ENCODE measurements around the gene TUBB2A.
"Not testable (repeated sequence)": the region's sequence is repeated elsewhere in the genome, so short reads cannot be mapped to it uniquely, and the experiment has no call there.

Gene TUBB2A

DNA sequence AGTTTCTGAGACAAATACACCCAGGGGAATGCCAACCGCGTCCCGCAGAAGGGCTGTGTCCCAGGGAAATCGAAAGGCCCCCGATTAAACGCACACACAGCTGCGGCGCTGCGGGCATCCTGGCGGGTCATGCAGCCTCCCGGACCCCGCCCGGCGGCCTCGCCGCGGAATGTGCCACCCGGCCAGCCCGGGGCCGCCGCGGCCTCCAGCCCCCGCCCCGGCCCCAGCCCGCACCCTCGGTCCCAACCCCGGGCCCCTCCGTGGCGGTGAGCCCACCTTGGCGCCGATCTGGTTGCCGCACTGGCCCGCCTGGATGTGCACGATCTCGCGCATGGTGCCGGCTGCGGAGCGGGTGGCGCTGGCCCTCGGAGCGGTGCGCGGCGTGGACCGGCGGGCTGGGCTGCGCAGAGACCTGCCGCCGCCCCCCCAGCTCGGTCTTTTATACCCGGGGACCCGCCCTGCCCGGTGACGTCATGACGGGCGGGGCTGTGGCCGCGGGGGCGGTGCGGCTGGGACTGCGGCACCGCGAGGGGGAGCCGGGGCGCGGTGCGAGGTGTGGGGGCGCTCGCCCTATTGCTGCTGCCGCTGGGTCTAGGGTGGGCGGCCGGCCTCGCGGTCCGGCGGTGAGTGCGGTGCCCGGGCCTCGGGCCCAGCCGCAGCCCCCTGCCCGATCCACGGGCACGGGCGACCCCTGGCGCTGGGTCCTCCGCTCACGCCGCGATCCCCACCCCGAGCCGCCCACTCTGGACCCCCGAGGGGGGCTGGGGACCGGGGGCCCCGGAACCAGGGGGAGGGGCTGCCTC lies at the start of gene TUBB2A:
Gene TUBB2A, minus strand, starts transcription at position 414 of the 803 bp plus-strand sequence. Its CDS starts 81 bp downstream, at position 333.
- H3K36me3 ChIP-seq (ENCODE audit: control insufficient read depth in 1 of 2, insufficient read depth in 2 of 2, low read length in 2 of 2), result peaks cover 0 to 14% of the 10 kb centered on the region in 2 donors
- H3K27ac ChIP-seq (ENCODE audit: low read depth, low read length), result peak within 1 kb of the TSS; percentile 88
- H3K4me3 ChIP-seq (ENCODE audit: low read depth in 1 of 2, low read length in 2 of 2), result peak within 1 kb of the TSS; percentile 72 to 79
- peaks cover 13 to 21% of the 10 kb centered on the region in 2 donors for H3K4me1 ChIP-seq (ENCODE audit: control insufficient read depth in 1 of 2, insufficient read depth in 2 of 2, low read length in 2 of 2)
- H3K27me3 ChIP-seq (ENCODE audit: control insufficient read depth in 1 of 2, insufficient read depth in 2 of 2, low read length in 2 of 2), result no peaks in the 10 kb centered on the region
- no peaks in the 10 kb centered on the region for H3K9me3 ChIP-seq (ENCODE audit: control insufficient read depth in 1 of 2, low read length in 2 of 2)
- H3K9ac ChIP-seq (ENCODE audit: low read depth in 1 of 2, low read length in 2 of 2), result peak within 1 kb of the TSS; percentile 81 to 98

DNA sequence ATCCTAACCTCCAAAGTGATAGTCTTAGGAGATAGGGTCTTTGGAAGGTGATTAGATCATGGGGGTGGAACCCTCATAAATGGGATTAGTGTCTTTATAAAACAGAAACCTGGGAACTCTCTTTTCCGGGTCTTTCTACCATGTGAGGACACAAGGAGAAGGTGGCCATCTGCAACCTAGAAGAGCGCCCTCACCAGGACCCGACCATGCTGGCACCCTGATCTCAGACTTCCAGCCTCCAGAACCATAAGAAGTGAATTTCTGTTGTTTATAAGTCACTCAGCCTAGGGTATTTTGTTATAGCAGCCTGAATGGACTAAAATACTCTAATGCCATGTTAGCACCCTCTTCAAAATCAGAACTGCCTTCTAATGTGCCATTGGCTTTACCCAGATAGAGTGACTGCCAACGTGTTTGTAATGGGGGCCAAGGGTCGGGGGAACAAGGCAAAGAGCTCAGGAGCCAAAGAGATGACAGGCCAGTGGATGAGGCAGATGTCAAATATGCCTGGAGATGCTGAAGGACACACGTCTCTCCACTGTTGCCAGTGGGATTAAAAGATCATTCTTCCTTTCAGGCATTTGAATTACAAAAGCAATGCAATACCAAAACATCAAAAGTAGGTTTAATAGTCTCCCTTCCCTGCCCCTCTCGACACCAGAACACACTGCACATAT lies 49.1 kb upstream of the TUBB2A start:
- Histone ChIP-seq H3K27me3 (ENCODE audit: control insufficient read depth in 1 of 2, insufficient read depth in 2 of 2, low read length in 2 of 2) (peaks cover 4 to 5% of the 10 kb centered on the region in 2 donors), H3K27ac (ENCODE audit: low read depth, low read length) (no peak overlapping the region), H3K9ac (ENCODE audit: low read depth in 1 of 2, low read length in 2 of 2) (no peak overlapping the region)

DNA sequence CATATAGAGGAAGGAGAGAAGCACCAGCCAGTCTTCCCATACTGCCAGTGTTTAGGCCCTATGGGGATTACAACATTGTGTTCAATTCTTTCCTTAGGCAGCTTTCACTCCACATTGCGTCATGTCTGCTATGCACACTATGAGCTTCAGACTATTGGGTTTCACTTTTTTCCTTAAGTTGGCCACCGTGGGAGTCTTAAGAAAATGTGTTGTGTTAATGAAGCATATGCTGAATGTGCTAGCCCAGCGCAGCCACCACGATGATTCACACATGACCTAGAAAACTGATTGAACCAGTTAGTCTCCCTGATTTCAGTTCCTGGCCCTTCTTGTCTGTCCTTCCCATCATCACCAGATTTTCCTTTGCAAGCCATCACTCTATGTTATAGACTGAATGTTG lies 48.6 kb upstream of the TUBB2A start:
- peaks cover 3 to 5% of the 10 kb centered on the region in 2 donors for H3K4me1 ChIP-seq (ENCODE audit: control insufficient read depth in 1 of 2, insufficient read depth in 2 of 2, low read length in 2 of 2)
- peaks cover 4 to 5% of the 10 kb centered on the region in 2 donors for H3K27me3 ChIP-seq (ENCODE audit: control insufficient read depth in 1 of 2, insufficient read depth in 2 of 2, low read length in 2 of 2)
- H3K27ac ChIP-seq (ENCODE audit: low read depth, low read length), result no peak overlapping the region
- no peaks in the 10 kb centered on the region for H3K36me3 ChIP-seq (ENCODE audit: control insufficient read depth in 1 of 2, insufficient read depth in 2 of 2, low read length in 2 of 2)
- H3K4me3 ChIP-seq (ENCODE audit: low read depth in 1 of 2, low read length in 2 of 2), result no peak overlapping the region
- no peak overlapping the region for H3K9ac ChIP-seq (ENCODE audit: low read depth in 1 of 2, low read length in 2 of 2)
- H3K9me3 ChIP-seq (ENCODE audit: control insufficient read depth in 1 of 2, low read length in 2 of 2), result no peaks in the 10 kb centered on the region

More for the DNA sequence above, 49.1 kb upstream of the TUBB2A start:
- H3K9me3 ChIP-seq (ENCODE audit: control insufficient read depth in 1 of 2, low read length in 2 of 2), result no peaks in the 10 kb centered on the region
- H3K4me1 ChIP-seq (ENCODE audit: control insufficient read depth in 1 of 2, insufficient read depth in 2 of 2, low read length in 2 of 2), result peaks cover 3 to 5% of the 10 kb centered on the region in 2 donors
- no peak overlapping the region for H3K4me3 ChIP-seq (ENCODE audit: low read depth in 1 of 2, low read length in 2 of 2)
- no peaks in the 10 kb centered on the region for H3K36me3 ChIP-seq (ENCODE audit: control insufficient read depth in 1 of 2, insufficient read depth in 2 of 2, low read length in 2 of 2)

DNA sequence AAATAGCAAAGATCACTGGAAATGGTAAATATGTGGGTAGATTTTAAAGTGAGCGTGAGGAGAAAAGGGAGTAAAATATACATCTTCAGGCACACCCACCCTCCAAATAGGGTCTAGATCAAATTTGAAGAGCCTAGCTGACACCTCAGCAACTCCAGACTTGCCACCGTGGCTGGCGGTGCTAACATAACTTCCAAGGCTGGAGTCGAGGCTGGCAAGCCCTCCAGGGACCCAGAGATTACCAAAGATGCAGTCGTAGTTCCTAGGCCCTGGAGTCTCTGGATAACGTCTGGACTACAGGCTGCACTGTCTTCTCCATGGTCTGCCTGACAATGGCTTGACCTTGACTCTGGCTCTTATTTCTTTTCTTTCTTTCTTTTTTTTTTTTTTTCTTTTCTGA lies 47.6 kb upstream of the TUBB2A start:
- Histone ChIP-seq H3K27me3 (ENCODE audit: control insufficient read depth in 1 of 2, insufficient read depth in 2 of 2, low read length in 2 of 2) (peaks cover 4 to 5% of the 10 kb centered on the region in 2 donors), H3K4me1 (ENCODE audit: control insufficient read depth in 1 of 2, insufficient read depth in 2 of 2, low read length in 2 of 2) (peaks cover 3 to 5% of the 10 kb centered on the region in 2 donors), H3K36me3 (ENCODE audit: control insufficient read depth in 1 of 2, insufficient read depth in 2 of 2, low read length in 2 of 2) (no peaks in the 10 kb centered on the region), H3K4me3 (ENCODE audit: low read depth in 1 of 2, low read length in 2 of 2) (no peak overlapping the region), H3K9me3 (ENCODE audit: control insufficient read depth in 1 of 2, low read length in 2 of 2) (no peaks in the 10 kb centered on the region), H3K27ac (ENCODE audit: low read depth, low read length) (no peak overlapping the region), H3K9ac (ENCODE audit: low read depth in 1 of 2, low read length in 2 of 2) (no peak overlapping the region)

DNA sequence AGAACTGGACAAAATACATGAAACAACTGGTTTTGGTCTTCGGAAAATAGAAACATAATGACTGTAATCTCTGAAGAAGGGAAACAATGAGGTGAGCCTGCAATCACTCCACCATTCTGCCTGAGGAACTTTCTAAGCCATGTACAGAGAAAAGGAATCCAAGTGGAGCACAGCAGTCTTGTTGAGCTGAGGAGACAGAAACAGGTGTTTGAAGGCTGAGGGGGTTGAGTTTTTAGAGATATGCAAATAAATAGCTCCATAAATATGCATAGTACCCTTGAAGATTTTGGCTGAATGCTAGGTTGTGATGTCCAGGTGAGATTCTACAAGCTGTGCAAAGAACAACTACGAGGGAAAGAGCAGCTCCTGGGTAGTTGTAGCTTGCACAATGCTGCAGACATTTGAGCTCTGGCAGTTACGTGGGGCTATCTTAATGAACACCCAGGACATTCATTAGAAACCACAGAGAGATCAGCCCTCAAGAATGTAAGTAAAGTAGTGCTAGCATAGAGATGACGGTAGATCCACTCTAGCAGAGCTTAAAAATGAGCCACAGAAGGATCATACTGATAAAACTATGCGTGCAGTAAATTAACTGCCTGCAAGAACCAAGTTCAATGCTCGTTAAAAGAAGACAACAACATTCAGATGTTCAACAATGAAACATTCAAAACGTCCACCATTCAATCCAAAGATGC lies 45.8 kb upstream of the TUBB2A start:
- Histone ChIP-seq H3K4me3 (ENCODE audit: low read depth in 1 of 2, low read length in 2 of 2) (no peak overlapping the region), H3K27ac (ENCODE audit: low read depth, low read length) (no peak overlapping the region), H3K36me3 (ENCODE audit: control insufficient read depth in 1 of 2, insufficient read depth in 2 of 2, low read length in 2 of 2) (no peaks in the 10 kb centered on the region), H3K9me3 (ENCODE audit: control insufficient read depth in 1 of 2, low read length in 2 of 2) (no peaks in the 10 kb centered on the region), H3K27me3 (ENCODE audit: control insufficient read depth in 1 of 2, insufficient read depth in 2 of 2, low read length in 2 of 2) (peaks cover 4 to 5% of the 10 kb centered on the region in 2 donors), H3K9ac (ENCODE audit: low read depth in 1 of 2, low read length in 2 of 2) (no peak overlapping the region), H3K4me1 (ENCODE audit: control insufficient read depth in 1 of 2, insufficient read depth in 2 of 2, low read length in 2 of 2) (no peaks in the 10 kb centered on the region)

DNA sequence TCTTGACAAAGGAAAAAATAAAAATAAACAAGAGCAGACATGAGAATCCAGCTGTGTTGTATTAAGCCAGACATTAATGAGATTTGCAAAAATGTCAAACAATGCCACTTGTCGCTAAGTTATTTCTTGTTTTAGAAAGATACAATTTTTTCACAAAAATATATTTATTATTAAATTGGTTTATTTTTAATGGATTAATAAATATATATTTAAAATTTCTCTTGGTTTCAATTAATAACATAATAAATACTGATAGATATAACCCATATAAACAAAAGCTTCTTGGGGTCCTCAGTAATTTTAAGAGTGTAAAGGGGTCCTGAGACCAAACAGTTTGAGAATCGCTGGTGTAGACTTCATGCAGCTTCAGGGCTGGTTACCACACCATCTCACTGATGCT lies 44.0 kb upstream of the TUBB2A start:
- no peaks in the 10 kb centered on the region for H3K4me1 ChIP-seq (ENCODE audit: control insufficient read depth in 1 of 2, insufficient read depth in 2 of 2, low read length in 2 of 2)
- H3K27me3 ChIP-seq (ENCODE audit: control insufficient read depth in 1 of 2, insufficient read depth in 2 of 2, low read length in 2 of 2), result peaks cover 4 to 5% of the 10 kb centered on the region in 2 donors
- no peak overlapping the region for H3K27ac ChIP-seq (ENCODE audit: low read depth, low read length)
- no peak overlapping the region for H3K9ac ChIP-seq (ENCODE audit: low read depth in 1 of 2, low read length in 2 of 2)
- no peaks in the 10 kb centered on the region for H3K36me3 ChIP-seq (ENCODE audit: control insufficient read depth in 1 of 2, insufficient read depth in 2 of 2, low read length in 2 of 2)
- H3K4me3 ChIP-seq (ENCODE audit: low read depth in 1 of 2, low read length in 2 of 2), result no peak overlapping the region
- no peaks in the 10 kb centered on the region for H3K9me3 ChIP-seq (ENCODE audit: control insufficient read depth in 1 of 2, low read length in 2 of 2)

DNA sequence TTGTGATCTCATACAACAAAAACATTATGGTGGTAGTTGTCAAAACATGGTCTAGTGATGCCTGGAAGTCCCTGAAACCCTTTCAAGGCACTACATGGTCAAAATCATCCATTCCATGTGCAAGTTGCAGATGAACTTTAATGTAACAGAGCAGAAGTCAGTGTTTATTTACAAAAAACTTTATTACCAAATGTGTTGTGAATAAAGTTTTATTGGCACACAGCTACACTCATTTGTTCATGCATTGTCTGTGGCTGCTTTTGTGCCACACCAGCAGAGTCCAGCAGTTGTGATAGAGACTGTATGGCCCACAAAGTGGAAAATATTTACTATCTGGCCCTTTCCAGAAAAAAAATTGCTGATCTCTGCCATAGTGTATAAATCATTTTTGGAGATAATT lies 43.3 kb upstream of the TUBB2A start:
- Histone ChIP-seq H3K4me1 (ENCODE audit: control insufficient read depth in 1 of 2, insufficient read depth in 2 of 2, low read length in 2 of 2) (no peaks in the 10 kb centered on the region), H3K27ac (ENCODE audit: low read depth, low read length) (no peak overlapping the region), H3K4me3 (ENCODE audit: low read depth in 1 of 2, low read length in 2 of 2) (no peak overlapping the region), H3K36me3 (ENCODE audit: control insufficient read depth in 1 of 2, insufficient read depth in 2 of 2, low read length in 2 of 2) (no peaks in the 10 kb centered on the region), H3K27me3 (ENCODE audit: control insufficient read depth in 1 of 2, insufficient read depth in 2 of 2, low read length in 2 of 2) (peaks cover 4 to 5% of the 10 kb centered on the region in 2 donors), H3K9me3 (ENCODE audit: control insufficient read depth in 1 of 2, low read length in 2 of 2) (no peaks in the 10 kb centered on the region), H3K9ac (ENCODE audit: low read depth in 1 of 2, low read length in 2 of 2) (no peak overlapping the region)

DNA sequence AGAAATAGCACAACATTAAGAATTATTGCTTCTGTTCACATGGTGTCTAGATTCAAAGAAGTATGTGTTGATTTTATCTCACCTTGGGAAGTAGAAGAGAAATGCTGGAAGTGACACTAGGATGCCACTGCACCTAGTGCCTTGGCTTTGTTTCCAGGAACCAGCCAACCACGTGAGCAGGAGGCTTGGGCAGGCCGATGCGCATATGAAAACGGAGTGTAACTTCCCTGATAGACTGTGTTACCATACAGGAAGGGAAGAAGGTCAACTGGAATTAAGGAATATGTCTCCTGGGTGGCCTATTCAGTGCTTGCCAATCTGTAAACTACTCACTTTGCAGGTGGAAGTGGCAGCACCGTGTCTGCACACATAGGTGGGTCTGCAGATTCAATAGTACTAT lies 42.0 kb upstream of the TUBB2A start:
- Histone ChIP-seq H3K27ac (ENCODE audit: low read depth, low read length) (no peak overlapping the region), H3K9ac (ENCODE audit: low read depth in 1 of 2, low read length in 2 of 2) (no peak overlapping the region), H3K4me3 (ENCODE audit: low read depth in 1 of 2, low read length in 2 of 2) (no peak overlapping the region), H3K9me3 (ENCODE audit: control insufficient read depth in 1 of 2, low read length in 2 of 2) (no peaks in the 10 kb centered on the region), H3K4me1 (ENCODE audit: control insufficient read depth in 1 of 2, insufficient read depth in 2 of 2, low read length in 2 of 2) (no peaks in the 10 kb centered on the region), H3K27me3 (ENCODE audit: control insufficient read depth in 1 of 2, insufficient read depth in 2 of 2, low read length in 2 of 2) (peaks cover 4 to 5% of the 10 kb centered on the region in 2 donors), H3K36me3 (ENCODE audit: control insufficient read depth in 1 of 2, insufficient read depth in 2 of 2, low read length in 2 of 2) (no peaks in the 10 kb centered on the region)

DNA sequence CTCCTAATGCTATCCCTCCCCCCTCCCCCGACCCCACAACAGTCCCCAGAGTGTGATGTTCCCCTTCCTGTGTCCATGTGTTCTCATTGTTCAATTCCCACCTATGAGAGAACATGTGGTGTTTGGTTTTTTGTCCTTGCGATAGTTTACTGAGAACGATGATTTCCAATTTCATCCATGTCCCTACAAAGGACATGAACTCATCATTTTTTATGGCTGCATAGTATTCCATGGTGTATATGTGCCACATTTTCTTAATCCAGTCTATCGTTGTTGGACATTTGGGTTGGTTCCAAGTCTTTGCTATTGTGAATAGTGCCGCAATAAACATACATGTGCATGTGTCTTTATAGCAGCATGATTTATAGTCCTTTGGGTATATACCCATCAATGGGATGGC lies 40.4 kb upstream of the TUBB2A start:
- not testable (repeated sequence) for H3K9ac ChIP-seq (ENCODE audit: low read depth in 1 of 2, low read length in 2 of 2); H3K4me3 ChIP-seq (ENCODE audit: low read depth in 1 of 2, low read length in 2 of 2); H3K9me3 ChIP-seq (ENCODE audit: control insufficient read depth in 1 of 2, low read length in 2 of 2); H3K27ac ChIP-seq (ENCODE audit: low read depth, low read length); H3K4me1 ChIP-seq (ENCODE audit: control insufficient read depth in 1 of 2, insufficient read depth in 2 of 2, low read length in 2 of 2); H3K36me3 ChIP-seq (ENCODE audit: control insufficient read depth in 1 of 2, insufficient read depth in 2 of 2, low read length in 2 of 2); H3K27me3 ChIP-seq (ENCODE audit: control insufficient read depth in 1 of 2, insufficient read depth in 2 of 2, low read length in 2 of 2)

DNA sequence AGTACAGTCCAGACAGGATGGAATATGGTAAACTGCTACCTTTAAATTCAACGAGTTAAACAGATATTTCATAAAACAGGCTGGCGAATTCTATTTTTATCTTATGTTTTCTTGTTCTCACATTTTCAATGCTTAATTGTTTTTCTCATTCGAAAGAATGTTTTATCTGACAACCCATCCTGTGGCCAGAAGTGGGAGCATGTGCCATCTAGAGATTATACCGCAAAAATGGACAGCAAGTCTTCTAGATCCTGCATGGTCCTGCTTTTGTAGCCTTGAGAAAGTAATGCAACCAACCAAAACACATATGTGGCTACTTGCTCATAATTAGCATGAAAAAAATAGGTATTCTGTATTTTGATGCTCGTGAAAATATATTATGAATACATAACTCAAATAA lies 39.4 kb upstream of the TUBB2A start:
- Histone ChIP-seq H3K9ac (ENCODE audit: low read depth in 1 of 2, low read length in 2 of 2) (no peak overlapping the region), H3K36me3 (ENCODE audit: control insufficient read depth in 1 of 2, insufficient read depth in 2 of 2, low read length in 2 of 2) (no peaks in the 10 kb centered on the region), H3K27ac (ENCODE audit: low read depth, low read length) (no peak overlapping the region), H3K4me1 (ENCODE audit: control insufficient read depth in 1 of 2, insufficient read depth in 2 of 2, low read length in 2 of 2) (no peaks in the 10 kb centered on the region), H3K4me3 (ENCODE audit: low read depth in 1 of 2, low read length in 2 of 2) (no peak overlapping the region), H3K27me3 (ENCODE audit: control insufficient read depth in 1 of 2, insufficient read depth in 2 of 2, low read length in 2 of 2) (no peaks in the 10 kb centered on the region), H3K9me3 (ENCODE audit: control insufficient read depth in 1 of 2, low read length in 2 of 2) (no peaks in the 10 kb centered on the region)
